Natural killer cell (primary cell): ENCODE data around the gene MAN1C1. TPM values are rescaled to one million over a fixed set of nuclear protein-coding genes. Genes with fewer than 3 reads are reported as not detected.
A peak's percentile ranks its signal among the peaks of the same experiment; 100 is the strongest.

Source experiments
- ATAC-seq, 3 donors: fragments of 150-1000 bp in 2 of 3; fragments of 200-7000 bp in 1 of 3; cut with Tn5 transposase; 1 replicate in 1 of 3; 2 replicates in 2 of 3; pipeline ENCODE4 v1.10.0; 2021; ENCODE audit warnings: mild to moderate bottlenecking in 2 of 3, moderate library complexity in 2 of 3
- DNase-seq, 2 donors: peaks; one replicate each; pipeline versions ENCODE4 v3.0.0 to v3.0.0-alpha.2; 2013 to 2021; ENCODE audit warnings: mixed read lengths in 1 of 2
- H3K27ac ChIP-seq: one replicate; pipeline ENCODE4 v1.5.1; 2013; ENCODE audit warnings: mild to moderate bottlenecking, low read length
- H3K27me3 ChIP-seq: one replicate; pipeline ENCODE4 v1.6.1; 2013; ENCODE audit warnings: low read length; ENCODE audit not compliant: control insufficient read depth, insufficient read depth
- H3K36me3 ChIP-seq: one replicate; pipeline ENCODE4 v1.6.1; 2013; ENCODE audit warnings: low read length; ENCODE audit not compliant: control insufficient read depth, insufficient read depth
- H3K4me1 ChIP-seq: one replicate; pipeline ENCODE4 v1.6.1; 2013; ENCODE audit warnings: low read length; ENCODE audit not compliant: control insufficient read depth, insufficient read depth
- H3K4me3 ChIP-seq: one replicate; pipeline ENCODE4 v1.5.1; 2013; ENCODE audit warnings: low read length
- H3K9me3 ChIP-seq: one replicate; pipeline ENCODE4 v1.6.1; 2013; ENCODE audit warnings: low read length; ENCODE audit not compliant: control insufficient read depth, insufficient read depth
- H3K27ac Mint-ChIP-seq, 2 donors: one replicate each; pipeline ENCODE4 v1.8.0; 2022; ENCODE audit warnings: mild to moderate bottlenecking in 2 of 2, mixed read lengths in 2 of 2, moderate library complexity in 1 of 2
- H3K27me3 Mint-ChIP-seq, 2 donors: one replicate each; pipeline ENCODE4 v1.8.0; 2022; ENCODE audit warnings: low read depth in 2 of 2, mixed read lengths in 2 of 2
- H3K36me3 Mint-ChIP-seq: one replicate; pipeline ENCODE4 v1.8.0; 2022; ENCODE audit warnings: mixed read lengths
- H3K4me1 Mint-ChIP-seq, 2 donors: one replicate each; pipeline ENCODE4 v1.8.0; 2022; ENCODE audit warnings: mixed read lengths in 2 of 2
- H3K4me3 Mint-ChIP-seq: one replicate; pipeline ENCODE4 v1.8.0; 2022; ENCODE audit warnings: mild to moderate bottlenecking, moderate library complexity, mixed read lengths
- H3K9me3 Mint-ChIP-seq, 2 donors: one replicate each; pipeline ENCODE4 v1.8.0; 2022; ENCODE audit warnings: mixed read lengths in 2 of 2
- WGBS: methylation state at CpG from one replicate; pipeline ENCODE4 v1.1.7; 2013; ENCODE audit warnings: missing lambda C conversion rate; ENCODE audit not compliant: insufficient coverage; 5-methylcytosine and 5-hydroxymethylcytosine counted together
- intact Hi-C: fragments of 100-400 bp; cut with micrococcal nuclease; formaldehyde crosslinking; loops from one replicate; pipeline ENCODE4 v1.14.2; 2022
- total RNA-seq, 4 donors: library from RNA; stranded (reverse); fragments of 120-200 nt in 1 of 4; gene quantifications; one replicate each; pipeline versions ENCODE4 v1.2.3 to v1.2.4, GENCODE V29; 2013 to 2022
- TF ChIP-seq, protein P1 (sequence below): fragments of 200-600 bp; IDR thresholded peaks from one replicate; pipeline ENCODE4 v1.8.0; 2022; ENCODE audit warnings: antibody characterized with exemption

Gene MAN1C1
- total RNA-seq, 3 donors from 2014 or later (not counting 1 experiment from before 2014, with no cell fraction given), result 3.6 to 7.5 (median 7.1) TPM

DNA sequence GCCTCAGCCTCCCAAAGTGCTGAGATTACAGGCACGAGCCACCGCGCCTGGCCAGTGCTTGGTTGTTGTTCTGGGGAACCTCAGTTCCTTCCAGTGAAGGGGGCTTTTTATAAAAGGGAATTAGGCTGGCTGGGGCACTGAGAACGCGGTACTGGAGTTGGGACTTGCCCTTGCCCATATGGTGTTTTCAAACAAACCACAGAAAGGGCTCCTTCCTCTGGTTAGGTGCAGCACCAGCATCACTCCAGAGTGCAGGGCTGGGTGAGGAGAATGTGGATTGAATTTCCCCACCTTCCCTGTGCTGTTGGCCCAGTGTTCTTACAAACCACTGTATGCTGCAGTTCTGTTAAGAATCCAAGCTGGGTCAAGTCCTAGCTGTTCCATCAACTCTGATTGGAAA lies 5.3 kb downstream of the MAN1C1 start:
- H3K4me3 Mint-ChIP-seq, result no peak overlapping the region
- Histone ChIP-seq H3K9me3 (no peaks in the 10 kb centered on the region), H3K27me3 (no peaks in the 10 kb centered on the region), H3K27ac (no peak overlapping the region), H3K4me3 (no peak overlapping the region), H3K36me3 (no peaks in the 10 kb centered on the region), H3K4me1 (peaks cover 39% of the 10 kb centered on the region)
- no peaks in the 10 kb centered on the region for H3K36me3 Mint-ChIP-seq
- WGBS, result 65% methylated on average over 5 of the region's 5 CpGs
- H3K9me3 Mint-ChIP-seq, result no peaks in the 10 kb centered on the region
- peaks cover 35 to 36% of the 10 kb centered on the region in 2 donors for H3K4me1 Mint-ChIP-seq
- intact Hi-C loops, result no loop called here
- ATAC-seq (no peak), DNase-seq (peak in 1 of 2 donors; percentile 65)
- H3K27ac Mint-ChIP-seq, result no peak overlapping the region
- TF ChIP-seq, protein P1, sequence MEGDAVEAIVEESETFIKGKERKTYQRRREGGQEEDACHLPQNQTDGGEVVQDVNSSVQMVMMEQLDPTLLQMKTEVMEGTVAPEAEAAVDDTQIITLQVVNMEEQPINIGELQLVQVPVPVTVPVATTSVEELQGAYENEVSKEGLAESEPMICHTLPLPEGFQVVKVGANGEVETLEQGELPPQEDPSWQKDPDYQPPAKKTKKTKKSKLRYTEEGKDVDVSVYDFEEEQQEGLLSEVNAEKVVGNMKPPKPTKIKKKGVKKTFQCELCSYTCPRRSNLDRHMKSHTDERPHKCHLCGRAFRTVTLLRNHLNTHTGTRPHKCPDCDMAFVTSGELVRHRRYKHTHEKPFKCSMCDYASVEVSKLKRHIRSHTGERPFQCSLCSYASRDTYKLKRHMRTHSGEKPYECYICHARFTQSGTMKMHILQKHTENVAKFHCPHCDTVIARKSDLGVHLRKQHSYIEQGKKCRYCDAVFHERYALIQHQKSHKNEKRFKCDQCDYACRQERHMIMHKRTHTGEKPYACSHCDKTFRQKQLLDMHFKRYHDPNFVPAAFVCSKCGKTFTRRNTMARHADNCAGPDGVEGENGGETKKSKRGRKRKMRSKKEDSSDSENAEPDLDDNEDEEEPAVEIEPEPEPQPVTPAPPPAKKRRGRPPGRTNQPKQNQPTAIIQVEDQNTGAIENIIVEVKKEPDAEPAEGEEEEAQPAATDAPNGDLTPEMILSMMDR, result no peak
- peaks cover 0 to 4% of the 10 kb centered on the region in 2 donors for H3K27me3 Mint-ChIP-seq

DNA sequence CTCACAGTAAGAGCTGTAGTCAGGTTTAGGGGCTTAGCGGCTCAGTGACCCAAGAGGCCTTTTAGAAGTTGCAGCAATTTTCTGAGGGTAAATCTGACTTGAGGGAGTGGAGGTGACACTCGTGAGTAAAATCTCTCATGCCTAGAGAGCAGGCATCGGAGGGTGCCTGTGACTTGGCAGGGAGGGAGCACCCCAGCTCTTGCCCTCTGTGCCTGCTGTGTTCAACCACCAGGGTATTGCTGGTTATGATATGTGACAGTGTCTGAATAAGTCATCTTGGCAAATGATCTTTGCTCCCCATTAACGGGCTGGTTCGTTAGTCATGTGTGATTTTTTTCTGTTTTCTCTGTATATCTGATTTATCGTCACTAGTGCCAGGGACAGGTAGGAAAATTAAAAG lies 5.9 kb downstream of the MAN1C1 start:
- intact Hi-C loops, result no loop called here
- Histone ChIP-seq H3K27ac (no peak overlapping the region), H3K4me1 (peaks cover 38% of the 10 kb centered on the region), H3K9me3 (no peaks in the 10 kb centered on the region), H3K27me3 (no peaks in the 10 kb centered on the region), H3K36me3 (no peaks in the 10 kb centered on the region), H3K4me3 (no peak overlapping the region)
- WGBS, result 92% methylated on average over 6 of the region's 6 CpGs
- ATAC-seq (no peak), DNase-seq (peak in 1 of 2 donors; percentile 69)
- no peak overlapping the region for H3K4me3 Mint-ChIP-seq
- H3K27me3 Mint-ChIP-seq, result peaks cover 0 to 4% of the 10 kb centered on the region in 2 donors
- H3K4me1 Mint-ChIP-seq, result peaks cover 35 to 36% of the 10 kb centered on the region in 2 donors
- no peak overlapping the region for H3K27ac Mint-ChIP-seq
- no peaks in the 10 kb centered on the region for H3K9me3 Mint-ChIP-seq
- no peaks in the 10 kb centered on the region for H3K36me3 Mint-ChIP-seq
- TF ChIP-seq, protein P1, result no peak

DNA sequence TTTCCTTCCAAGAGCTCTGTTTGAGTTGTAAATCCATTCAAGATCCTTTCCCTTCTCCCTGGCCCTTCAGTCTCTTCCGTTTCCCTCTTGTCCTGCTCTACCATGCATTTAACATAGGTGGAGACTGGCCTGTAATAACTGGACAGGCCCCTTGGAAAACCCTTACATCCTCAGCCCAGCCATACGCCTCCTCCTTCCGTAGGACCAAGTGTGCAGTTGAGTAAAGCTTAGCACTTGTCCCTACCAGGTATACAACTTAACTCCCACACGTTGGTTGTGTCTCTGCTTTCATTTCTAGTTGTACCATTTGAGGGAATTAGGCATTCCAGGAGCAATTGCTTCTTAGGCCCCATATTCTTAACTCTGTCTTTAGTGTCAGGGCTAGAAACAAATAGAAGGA lies 6.4 kb downstream of the MAN1C1 start:
- H3K9me3 Mint-ChIP-seq, result no peaks in the 10 kb centered on the region
- ATAC-seq, result no peak
- H3K27me3 Mint-ChIP-seq, result peaks cover 0 to 4% of the 10 kb centered on the region in 2 donors
- no peak overlapping the region for H3K4me3 ChIP-seq
- TF ChIP-seq, protein P1, result no peak
- no peak overlapping the region for H3K4me3 Mint-ChIP-seq
- no peak overlapping the region for H3K27ac ChIP-seq
- H3K27ac Mint-ChIP-seq, result no peak overlapping the region
- H3K27me3 ChIP-seq, result no peaks in the 10 kb centered on the region
- 86% methylated on average over 4 of the region's 4 CpGs for WGBS
- intact Hi-C loops, result no loop called here
- H3K4me1 ChIP-seq, result peaks cover 34% of the 10 kb centered on the region
- peaks cover 35 to 36% of the 10 kb centered on the region in 2 donors for H3K4me1 Mint-ChIP-seq
- H3K36me3 ChIP-seq, result no peaks in the 10 kb centered on the region
- DNase-seq, result no peak
- no peaks in the 10 kb centered on the region for H3K9me3 ChIP-seq
- no peaks in the 10 kb centered on the region for H3K36me3 Mint-ChIP-seq

DNA sequence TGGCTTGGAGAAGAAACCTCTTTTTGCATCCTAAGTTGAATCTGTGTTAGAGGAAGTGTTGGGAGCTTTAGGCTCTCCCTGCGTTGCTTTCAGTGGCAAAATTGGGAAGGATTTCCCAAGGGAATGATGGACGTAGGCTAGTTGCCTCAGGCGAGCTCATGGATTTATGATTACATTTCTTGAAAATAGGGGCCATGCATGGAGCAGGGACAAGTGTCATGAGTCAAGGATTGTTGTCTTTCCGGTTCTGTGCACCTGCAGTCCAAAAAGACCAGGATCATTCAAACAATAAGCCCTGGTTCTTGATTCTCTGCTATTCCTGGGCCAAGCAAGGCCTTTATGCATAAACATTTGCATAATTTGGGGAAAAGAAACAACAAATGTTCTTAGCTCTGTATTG lies 7.1 kb downstream of the MAN1C1 start:
- ATAC-seq (no peak), DNase-seq (no peak)
- H3K27ac Mint-ChIP-seq, result no peak overlapping the region
- intact Hi-C loops, result no loop called here
- Histone ChIP-seq H3K4me3 (no peak overlapping the region), H3K27me3 (no peaks in the 10 kb centered on the region), H3K27ac (no peak overlapping the region), H3K4me1 (peaks cover 28% of the 10 kb centered on the region), H3K9me3 (no peaks in the 10 kb centered on the region), H3K36me3 (no peaks in the 10 kb centered on the region)
- WGBS, result 72% methylated on average over 4 of the region's 4 CpGs
- no peaks in the 10 kb centered on the region for H3K27me3 Mint-ChIP-seq
- no peak overlapping the region for H3K4me3 Mint-ChIP-seq
- peaks cover 28 to 31% of the 10 kb centered on the region in 2 donors for H3K4me1 Mint-ChIP-seq
- no peaks in the 10 kb centered on the region for H3K36me3 Mint-ChIP-seq
- TF ChIP-seq, protein P1, result no peak
- H3K9me3 Mint-ChIP-seq, result no peaks in the 10 kb centered on the region
